Measurements from ENCODE around the gene NXPH2. TPM values are rescaled to one million over a fixed set of nuclear protein-coding genes. Genes with fewer than 3 reads are reported as not detected.

The NXPH2 gene
- total and polyA plus RNA-seq, 10 donors = not detected

DNA sequence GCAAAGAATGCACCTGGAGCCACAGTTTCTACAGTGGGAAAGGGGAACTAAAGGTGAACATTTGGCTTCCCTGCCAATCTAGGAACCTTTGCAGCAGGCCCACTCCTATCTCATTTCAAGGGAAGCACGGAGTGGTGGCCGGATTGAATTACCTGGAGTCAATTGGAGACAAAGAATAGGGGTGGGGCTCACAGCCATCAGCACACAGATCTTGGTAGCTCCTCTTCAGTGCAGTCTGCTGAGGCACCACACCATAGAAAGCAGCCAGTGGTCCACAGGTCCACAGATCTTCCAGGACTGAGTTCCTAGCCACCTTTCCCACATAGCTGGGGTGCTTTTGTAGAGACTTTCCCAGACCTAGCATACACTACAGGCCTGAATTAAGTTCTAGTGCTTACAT is 43.5 kb upstream of the NXPH2 start:
- Histone ChIP-seq H3K4me1 (no peaks in the 10 kb centered on the region), H3K9me3 (no peaks in the 10 kb centered on the region), H3K36me3 (no peaks in the 10 kb centered on the region), H3K4me3 (no peak overlapping the region), H3K27ac (no peak overlapping the region), H3K27me3 (replicated peaks in 1 of 7) (peaks cover 0 to 3% (median 0%) of the 10 kb centered on the region in 7 donors)
- 57 to 89% (median 75%) methylated on average over 2 of the region's 2 CpGs for WGBS, 5 donors
- TF ChIP-seq POLR2AphosphoS5 (IDR thresholded peaks at IDR 0.05) = no peak
- no peak for TF ChIP-seq CTCF (IDR thresholded peaks at IDR 0.05 in 8 of 11, conservative IDR thresholded peaks at IDR 0.05 in 3 of 11)
- no peak for TF ChIP-seq POLR2A (IDR thresholded peaks at IDR 0.05)
- DNase-seq = no peak
- intact Hi-C loops (cut with DNase I; ENCODE audit: low total_unique reads) = loop anchor here (10.0 kb wide), 1 partner anchor 919 kb away; no protein-coding TSS in a partner anchor

DNA sequence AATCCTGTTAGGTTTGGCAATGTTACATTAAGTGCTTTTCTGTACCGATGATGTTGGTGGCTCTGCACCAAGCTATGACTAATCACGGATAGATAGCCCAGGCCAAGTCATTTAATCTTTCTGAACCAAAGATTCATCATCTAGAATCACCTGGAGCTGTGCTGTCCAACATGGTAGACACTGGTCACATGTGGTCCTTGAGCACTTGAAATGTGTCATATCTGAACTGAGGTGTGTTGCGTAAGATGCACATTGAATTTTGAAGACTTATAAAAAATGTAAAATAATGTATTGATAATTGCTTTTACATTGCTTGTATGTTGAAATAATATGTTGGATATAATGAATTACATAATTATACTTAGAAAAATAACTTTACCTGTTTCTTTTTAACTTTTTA is 39.8 kb upstream of the NXPH2 start:
- Histone ChIP-seq H3K27ac (no peak overlapping the region), H3K9me3 (no peaks in the 10 kb centered on the region), H3K36me3 (no peaks in the 10 kb centered on the region), H3K4me1 (no peaks in the 10 kb centered on the region), H3K4me3 (no peak overlapping the region), H3K27me3 (replicated peaks in 1 of 7) (peaks cover 0 to 5% (median 0%) of the 10 kb centered on the region in 7 donors)
- WGBS, 5 donors = 90 to 97% (median 92%) methylated on average over 3 of the region's 3 CpGs
- DNase-seq = no peak
- intact Hi-C loops (cut with DNase I; ENCODE audit: low total_unique reads) = loop anchor here (10.0 kb wide), 1 partner anchor 915 kb away; no protein-coding TSS in a partner anchor
- TF ChIP-seq POLR2AphosphoS5 (IDR thresholded peaks at IDR 0.05) = no peak
- TF ChIP-seq POLR2A (IDR thresholded peaks at IDR 0.05) = no peak
- no peak for TF ChIP-seq CTCF (IDR thresholded peaks at IDR 0.05 in 8 of 11, conservative IDR thresholded peaks at IDR 0.05 in 3 of 11)

- Histone ChIP-seq H3K4me3 (no peak overlapping the region), H3K27ac (no peak overlapping the region), H3K27me3 (replicated peaks in 1 of 7) (peaks cover 0 to 13% (median 0%) of the 10 kb centered on the region in 7 donors), H3K9me3 (no peaks in the 10 kb centered on the region), H3K4me1 (no peaks in the 10 kb centered on the region), H3K36me3 (no peaks in the 10 kb centered on the region)
- TF ChIP-seq CTCF (IDR thresholded peaks at IDR 0.05 in 8 of 11, conservative IDR thresholded peaks at IDR 0.05 in 3 of 11) = no peak
- no peak for TF ChIP-seq POLR2AphosphoS5 (IDR thresholded peaks at IDR 0.05)
- no peak for TF ChIP-seq POLR2A (IDR thresholded peaks at IDR 0.05)
- intact Hi-C loops (cut with DNase I; ENCODE audit: low total_unique reads) = no loop called here
- no peak for DNase-seq
- WGBS, 5 donors = 11 to 58% (median 33%) methylated on average over 1 of the region's 1 CpG
These were observed 38.4 kb upstream of the NXPH2 start for GRCh38 chr2:138818556-138818955.

GRCh38 chr2:138814123-138814898 is 34.1 kb upstream of the NXPH2 start:
- DNase-seq = no peak
- intact Hi-C loops (cut with DNase I; ENCODE audit: low total_unique reads) = no loop called here
- Histone ChIP-seq H3K9me3 (no peaks in the 10 kb centered on the region), H3K4me1 (no peaks in the 10 kb centered on the region), H3K27me3 (replicated peaks in 1 of 7) (peaks cover 0 to 13% (median 0%) of the 10 kb centered on the region in 7 donors), H3K36me3 (no peaks in the 10 kb centered on the region), H3K27ac (no peak overlapping the region), H3K4me3 (no peak overlapping the region)
- TF ChIP-seq POLR2AphosphoS5 (IDR thresholded peaks at IDR 0.05) (no peak), CTCF (IDR thresholded peaks at IDR 0.05 in 8 of 11, conservative IDR thresholded peaks at IDR 0.05 in 3 of 11) (peak in 2 of 11 experiments; percentile 12 to 22)
- WGBS, 5 donors = 38 to 53% (median 44%) methylated on average over 4 of the region's 4 CpGs

Data from spleen (tissue), 11 donors.